ENCODE measurements around the gene BCL2L15. TPM values are rescaled to one million over a fixed set of nuclear protein-coding genes. Genes with fewer than 3 reads are reported as not detected.

BCL2L15 gene
- total and polyA plus RNA-seq, 10 of the 15 experiments (the other 5 are each of a cell fraction or from before 2014, with no cell fraction given): 0.42 to 1.2 (median 0.59) TPM

DNA sequence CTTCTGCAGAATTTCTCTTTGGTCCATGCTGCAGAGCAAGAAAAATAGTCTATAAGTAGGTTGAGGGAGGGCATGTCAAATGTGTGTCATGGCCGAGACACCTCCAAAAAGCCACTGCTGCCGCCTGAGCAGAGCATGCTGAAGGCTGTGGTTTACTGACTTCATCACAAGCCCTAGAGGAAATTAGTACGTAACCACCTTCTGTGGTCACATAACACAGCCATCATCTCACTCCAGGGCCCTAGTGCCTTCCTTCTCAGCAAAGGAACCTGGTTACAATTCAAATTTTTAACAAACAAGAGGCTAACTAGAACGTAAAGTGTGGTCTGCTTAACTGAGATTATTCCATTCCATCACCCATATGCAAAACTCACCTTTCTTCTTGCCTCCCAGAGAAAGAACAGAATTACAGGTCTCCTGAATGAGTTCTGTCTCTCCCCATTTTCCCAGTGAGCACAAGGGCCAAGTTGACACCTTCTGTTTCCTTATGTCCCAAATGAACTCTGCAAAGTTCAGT is 15.7 kb downstream of the BCL2L15 start, which contains the start of gene PTPN22 (continued):
- TF ChIP-seq, protein P1, sequence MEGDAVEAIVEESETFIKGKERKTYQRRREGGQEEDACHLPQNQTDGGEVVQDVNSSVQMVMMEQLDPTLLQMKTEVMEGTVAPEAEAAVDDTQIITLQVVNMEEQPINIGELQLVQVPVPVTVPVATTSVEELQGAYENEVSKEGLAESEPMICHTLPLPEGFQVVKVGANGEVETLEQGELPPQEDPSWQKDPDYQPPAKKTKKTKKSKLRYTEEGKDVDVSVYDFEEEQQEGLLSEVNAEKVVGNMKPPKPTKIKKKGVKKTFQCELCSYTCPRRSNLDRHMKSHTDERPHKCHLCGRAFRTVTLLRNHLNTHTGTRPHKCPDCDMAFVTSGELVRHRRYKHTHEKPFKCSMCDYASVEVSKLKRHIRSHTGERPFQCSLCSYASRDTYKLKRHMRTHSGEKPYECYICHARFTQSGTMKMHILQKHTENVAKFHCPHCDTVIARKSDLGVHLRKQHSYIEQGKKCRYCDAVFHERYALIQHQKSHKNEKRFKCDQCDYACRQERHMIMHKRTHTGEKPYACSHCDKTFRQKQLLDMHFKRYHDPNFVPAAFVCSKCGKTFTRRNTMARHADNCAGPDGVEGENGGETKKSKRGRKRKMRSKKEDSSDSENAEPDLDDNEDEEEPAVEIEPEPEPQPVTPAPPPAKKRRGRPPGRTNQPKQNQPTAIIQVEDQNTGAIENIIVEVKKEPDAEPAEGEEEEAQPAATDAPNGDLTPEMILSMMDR (IDR thresholded peaks at IDR 0.05 in 2 of 3, conservative IDR thresholded peaks at IDR 0.05 in 1 of 3; ENCODE audit: control insufficient read depth in 2 of 3, extremely low read depth in 1 of 3, insufficient read depth in 1 of 3, low read depth in 3 of 3, low read length in 3 of 3): no peak
- TF ChIP-seq, protein P2, sequence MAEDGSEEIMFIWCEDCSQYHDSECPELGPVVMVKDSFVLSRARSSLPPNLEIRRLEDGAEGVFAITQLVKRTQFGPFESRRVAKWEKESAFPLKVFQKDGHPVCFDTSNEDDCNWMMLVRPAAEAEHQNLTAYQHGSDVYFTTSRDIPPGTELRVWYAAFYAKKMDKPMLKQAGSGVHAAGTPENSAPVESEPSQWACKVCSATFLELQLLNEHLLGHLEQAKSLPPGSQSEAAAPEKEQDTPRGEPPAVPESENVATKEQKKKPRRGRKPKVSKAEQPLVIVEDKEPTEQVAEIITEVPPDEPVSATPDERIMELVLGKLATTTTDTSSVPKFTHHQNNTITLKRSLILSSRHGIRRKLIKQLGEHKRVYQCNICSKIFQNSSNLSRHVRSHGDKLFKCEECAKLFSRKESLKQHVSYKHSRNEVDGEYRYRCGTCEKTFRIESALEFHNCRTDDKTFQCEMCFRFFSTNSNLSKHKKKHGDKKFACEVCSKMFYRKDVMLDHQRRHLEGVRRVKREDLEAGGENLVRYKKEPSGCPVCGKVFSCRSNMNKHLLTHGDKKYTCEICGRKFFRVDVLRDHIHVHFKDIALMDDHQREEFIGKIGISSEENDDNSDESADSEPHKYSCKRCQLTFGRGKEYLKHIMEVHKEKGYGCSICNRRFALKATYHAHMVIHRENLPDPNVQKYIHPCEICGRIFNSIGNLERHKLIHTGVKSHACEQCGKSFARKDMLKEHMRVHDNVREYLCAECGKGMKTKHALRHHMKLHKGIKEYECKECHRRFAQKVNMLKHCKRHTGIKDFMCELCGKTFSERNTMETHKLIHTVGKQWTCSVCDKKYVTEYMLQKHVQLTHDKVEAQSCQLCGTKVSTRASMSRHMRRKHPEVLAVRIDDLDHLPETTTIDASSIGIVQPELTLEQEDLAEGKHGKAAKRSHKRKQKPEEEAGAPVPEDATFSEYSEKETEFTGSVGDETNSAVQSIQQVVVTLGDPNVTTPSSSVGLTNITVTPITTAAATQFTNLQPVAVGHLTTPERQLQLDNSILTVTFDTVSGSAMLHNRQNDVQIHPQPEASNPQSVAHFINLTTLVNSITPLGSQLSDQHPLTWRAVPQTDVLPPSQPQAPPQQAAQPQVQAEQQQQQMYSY (CRISPR knock-in tag; IDR thresholded peaks at IDR 0.05): no peak
- TF ChIP-seq ATF7 (IDR thresholded peaks at IDR 0.05; ENCODE audit: low read depth) (peak; percentile 99), EZH2 (IDR thresholded peaks at IDR 0.05; ENCODE audit: borderline replicate concordance, control insufficient read depth, low read depth, low read length) (no peak), GATAD2B (conservative IDR thresholded peaks at IDR 0.05; ENCODE audit: low read depth) (peak; percentile 30; the same call in 1 of the 2 replicates), ESRRA (IDR thresholded peaks at IDR 0.05; ENCODE audit: low read length) (no peak), YBX1 (IDR thresholded peaks at IDR 0.05) (no peak), CBX5 (IDR thresholded peaks at IDR 0.05; ENCODE audit: low read depth) (0 out of 2 replicates have a peak, but pooled peaks have one; percentile 64), RBBP5 (conservative IDR thresholded peaks at IDR 0.05) (no peak), PAX5 (IDR thresholded peaks at IDR 0.05; ENCODE audit: borderline replicate concordance, low read depth, low read length) (peak; percentile 82; the same call in 1 of the 2 replicates), STAT1 (conservative IDR thresholded peaks at IDR 0.05) (no peak), BCL11A (IDR thresholded peaks at IDR 0.05; ENCODE audit: low read depth, low read length) (peak; percentile 93), ETV6 (conservative IDR thresholded peaks at IDR 0.05 in 1 of 2, IDR thresholded peaks at IDR 0.05 in 1 of 2; ENCODE audit: borderline replicate concordance in 1 of 2, low read depth in 1 of 2) (peak; percentile 60 to 61; a peak in 1 of 4 replicates), TCF3 (IDR thresholded peaks at IDR 0.05; ENCODE audit: borderline replicate concordance, insufficient read depth, low read depth, low read length) (peak; percentile 23; the same call in 1 of the 2 replicates), ZZZ3 (IDR thresholded peaks at IDR 0.05; ENCODE audit: control insufficient read depth, insufficient read length, low read depth) (no peak), KDM1A (IDR thresholded peaks at IDR 0.05; ENCODE audit: borderline replicate concordance) (no peak)
- TF ChIP-seq, protein P3, sequence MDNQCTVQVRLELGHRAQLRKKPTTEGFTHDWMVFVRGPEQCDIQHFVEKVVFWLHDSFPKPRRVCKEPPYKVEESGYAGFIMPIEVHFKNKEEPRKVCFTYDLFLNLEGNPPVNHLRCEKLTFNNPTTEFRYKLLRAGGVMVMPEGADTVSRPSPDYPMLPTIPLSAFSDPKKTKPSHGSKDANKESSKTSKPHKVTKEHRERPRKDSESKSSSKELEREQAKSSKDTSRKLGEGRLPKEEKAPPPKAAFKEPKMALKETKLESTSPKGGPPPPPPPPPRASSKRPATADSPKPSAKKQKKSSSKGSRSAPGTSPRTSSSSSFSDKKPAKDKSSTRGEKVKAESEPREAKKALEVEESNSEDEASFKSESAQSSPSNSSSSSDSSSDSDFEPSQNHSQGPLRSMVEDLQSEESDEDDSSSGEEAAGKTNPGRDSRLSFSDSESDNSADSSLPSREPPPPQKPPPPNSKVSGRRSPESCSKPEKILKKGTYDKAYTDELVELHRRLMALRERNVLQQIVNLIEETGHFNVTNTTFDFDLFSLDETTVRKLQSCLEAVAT (IDR thresholded peaks at IDR 0.05): peak; percentile 98
- TF ChIP-seq, protein P4, sequence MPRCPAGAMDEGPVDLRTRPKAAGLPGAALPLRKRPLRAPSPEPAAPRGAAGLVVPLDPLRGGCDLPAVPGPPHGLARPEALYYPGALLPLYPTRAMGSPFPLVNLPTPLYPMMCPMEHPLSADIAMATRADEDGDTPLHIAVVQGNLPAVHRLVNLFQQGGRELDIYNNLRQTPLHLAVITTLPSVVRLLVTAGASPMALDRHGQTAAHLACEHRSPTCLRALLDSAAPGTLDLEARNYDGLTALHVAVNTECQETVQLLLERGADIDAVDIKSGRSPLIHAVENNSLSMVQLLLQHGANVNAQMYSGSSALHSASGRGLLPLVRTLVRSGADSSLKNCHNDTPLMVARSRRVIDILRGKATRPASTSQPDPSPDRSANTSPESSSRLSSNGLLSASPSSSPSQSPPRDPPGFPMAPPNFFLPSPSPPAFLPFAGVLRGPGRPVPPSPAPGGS (IDR thresholded peaks at IDR 0.05; ENCODE audit: borderline replicate concordance, insufficient read depth, low read depth, low read length, poor library complexity, severe bottlenecking): no peak
- TF ChIP-seq, protein P5, sequence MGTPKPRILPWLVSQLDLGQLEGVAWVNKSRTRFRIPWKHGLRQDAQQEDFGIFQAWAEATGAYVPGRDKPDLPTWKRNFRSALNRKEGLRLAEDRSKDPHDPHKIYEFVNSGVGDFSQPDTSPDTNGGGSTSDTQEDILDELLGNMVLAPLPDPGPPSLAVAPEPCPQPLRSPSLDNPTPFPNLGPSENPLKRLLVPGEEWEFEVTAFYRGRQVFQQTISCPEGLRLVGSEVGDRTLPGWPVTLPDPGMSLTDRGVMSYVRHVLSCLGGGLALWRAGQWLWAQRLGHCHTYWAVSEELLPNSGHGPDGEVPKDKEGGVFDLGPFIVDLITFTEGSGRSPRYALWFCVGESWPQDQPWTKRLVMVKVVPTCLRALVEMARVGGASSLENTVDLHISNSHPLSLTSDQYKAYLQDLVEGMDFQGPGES (IDR thresholded peaks at IDR 0.05): no peak

Data from GM12878 (cell line).